Hematopoietic multipotent progenitor cell treated with erythropoietin and hydrocortisone succinate and interleukin-3 and kit ligand, for 17 days (in vitro differentiated cells): ENCODE results near the gene ANKRD24.
A peak's percentile ranks its signal among the peaks of the same experiment; 100 is the strongest.
"Not testable (repeated sequence)": the region's sequence is repeated elsewhere in the genome, so short reads cannot be mapped to it uniquely, and the experiment has no call there.

ENCODE experiments used
- DNase-seq: peaks from one replicate; pipeline ENCODE4 v3.0.0-alpha.2; 2015; ENCODE audit warnings: low spot score

ANKRD24 gene

DNA sequence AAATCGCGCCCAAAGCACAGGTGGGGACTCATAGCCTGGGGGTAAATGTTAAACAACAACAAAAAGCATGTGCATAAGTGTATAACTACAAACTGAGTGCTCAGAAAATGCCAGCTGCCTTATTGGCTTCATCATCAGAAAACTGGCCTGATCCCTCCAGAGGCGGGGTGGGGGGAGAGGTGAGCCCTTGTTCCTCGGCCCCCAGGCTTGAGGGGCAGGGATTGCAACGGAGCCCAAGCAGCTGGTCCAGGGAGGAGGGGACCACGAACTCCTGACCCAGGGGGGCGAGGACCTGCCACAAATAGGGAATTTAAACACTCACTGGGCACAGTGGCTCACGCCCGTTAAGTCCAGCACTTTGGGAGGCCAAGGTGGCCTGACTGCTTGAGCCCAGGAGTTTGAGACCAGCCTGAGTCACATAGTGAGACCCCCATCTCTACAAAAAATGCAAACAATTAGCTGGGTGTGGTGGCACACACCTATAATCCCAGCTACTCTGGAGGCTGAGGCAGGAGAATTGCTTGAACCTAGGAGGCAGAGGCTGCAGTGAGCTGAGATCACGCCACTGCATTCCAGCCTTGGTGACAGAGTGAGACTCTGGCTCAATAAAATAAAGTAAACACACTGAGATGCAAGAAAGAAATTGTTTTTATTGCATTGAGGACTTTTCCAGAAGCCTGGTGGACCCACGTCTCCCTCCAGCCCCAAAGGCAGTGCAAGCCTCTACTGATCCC is 8.8 kb upstream of the ANKRD24 start:
- no peak for DNase-seq

- no peak for DNase-seq
Measured at GRCh38 chr19:4174213-4174894, 8.1 kb upstream of the ANKRD24 start.

DNA sequence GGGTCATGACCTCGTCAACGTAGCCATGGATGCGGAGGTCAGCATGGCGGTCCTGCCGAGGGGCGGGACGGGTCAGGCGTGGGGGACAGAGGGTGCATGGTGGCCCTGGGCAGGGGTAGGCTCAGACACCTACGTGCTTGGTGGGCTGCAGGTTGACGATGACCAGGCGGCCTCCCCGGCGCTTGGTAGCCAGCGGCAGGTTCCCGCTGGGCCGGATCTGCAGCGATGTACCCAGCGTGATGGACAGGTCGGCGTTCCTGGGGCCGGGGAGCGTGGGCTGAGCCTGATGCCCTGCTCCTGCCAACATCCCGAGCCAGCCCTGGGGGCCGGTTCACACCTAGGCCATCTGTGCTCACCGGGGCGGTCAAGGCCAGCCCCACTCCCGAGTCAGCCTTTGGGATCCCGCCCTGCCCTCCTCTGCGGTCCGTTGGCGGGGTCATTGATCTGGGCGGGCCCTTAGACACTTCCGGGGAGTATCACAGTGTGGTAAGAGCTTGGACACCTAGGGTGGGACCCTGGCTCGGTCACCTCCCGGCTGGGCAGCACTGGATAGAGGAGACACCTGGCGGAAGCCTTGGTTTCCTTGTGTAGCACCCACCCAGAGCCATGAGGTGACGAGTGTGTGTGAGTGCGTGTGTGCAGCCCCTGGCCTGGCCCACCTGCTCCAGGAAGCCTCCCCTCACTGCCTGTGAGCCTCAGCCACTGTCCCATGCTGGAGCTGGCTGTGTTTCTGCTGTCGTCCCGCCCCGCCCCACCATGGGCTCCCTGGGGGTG is 7.4 kb upstream of the ANKRD24 start:
- DNase-seq: no peak

DNA sequence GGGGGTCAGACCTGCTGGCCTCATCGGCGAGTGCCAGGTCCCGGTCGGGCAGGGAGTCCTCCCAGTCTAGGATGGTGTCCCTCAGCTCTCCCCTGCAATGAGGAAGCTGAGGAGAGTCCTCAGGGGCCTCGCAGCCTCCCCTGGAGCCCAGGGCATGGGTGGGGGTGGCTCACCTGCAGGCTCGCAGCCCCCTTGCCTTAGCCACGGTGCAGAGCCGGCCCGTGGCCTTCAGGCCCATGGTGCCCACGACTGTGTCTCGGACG is 6.9 kb upstream of the ANKRD24 start:
- no peak for DNase-seq

GRCh38 chr19:4177146-4177545 is 5.3 kb upstream of the ANKRD24 start:
- no peak for DNase-seq

DNA sequence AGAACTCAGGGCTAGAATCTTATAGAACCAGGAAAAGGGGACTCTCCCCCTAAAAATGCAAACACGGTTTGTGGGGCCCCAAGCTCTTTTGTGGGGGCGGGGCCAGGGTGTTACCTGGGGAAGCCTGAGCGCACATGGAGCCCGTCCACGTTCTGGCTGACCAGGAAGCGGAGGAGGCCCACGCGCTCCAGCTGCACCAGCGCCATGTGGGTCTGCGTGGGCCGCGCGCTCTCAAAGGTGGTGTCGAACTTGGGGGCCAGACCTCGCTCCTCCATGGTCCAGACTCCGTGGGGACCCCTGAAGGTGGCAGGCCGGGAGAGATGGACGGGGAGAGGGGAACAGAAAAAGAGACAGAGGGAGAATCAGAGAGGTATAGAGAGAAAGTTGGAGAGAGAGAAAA is 3.5 kb upstream of the ANKRD24 start:
- no peak for DNase-seq

DNA sequence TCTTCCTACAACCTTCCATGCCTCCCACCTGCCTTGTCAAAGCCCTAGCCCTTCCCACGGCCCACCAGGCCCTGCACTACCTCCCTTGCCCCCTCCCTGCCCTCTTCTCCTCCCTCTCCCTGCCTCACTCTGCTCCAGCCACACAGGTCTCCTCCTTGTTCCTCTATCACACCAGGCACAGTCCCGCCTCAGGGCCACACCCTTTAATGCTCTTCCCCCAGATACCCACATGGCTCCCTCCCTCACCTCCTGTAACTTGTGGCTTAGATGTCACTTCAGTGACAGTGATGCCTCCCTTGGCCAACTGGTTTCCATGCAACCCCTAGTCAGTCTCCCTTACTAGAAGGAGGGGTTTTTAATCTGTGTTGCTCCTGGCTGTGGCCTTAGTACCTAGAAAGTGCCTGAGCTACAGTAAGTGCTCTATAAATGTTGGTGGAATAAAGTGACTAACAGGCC is 1.4 kb upstream of the ANKRD24 start:
- DNase-seq: peak; percentile 74

GRCh38 chr19:4183967-4184717 is 1.7 kb downstream of the ANKRD24 start:
- no peak for DNase-seq

DNA sequence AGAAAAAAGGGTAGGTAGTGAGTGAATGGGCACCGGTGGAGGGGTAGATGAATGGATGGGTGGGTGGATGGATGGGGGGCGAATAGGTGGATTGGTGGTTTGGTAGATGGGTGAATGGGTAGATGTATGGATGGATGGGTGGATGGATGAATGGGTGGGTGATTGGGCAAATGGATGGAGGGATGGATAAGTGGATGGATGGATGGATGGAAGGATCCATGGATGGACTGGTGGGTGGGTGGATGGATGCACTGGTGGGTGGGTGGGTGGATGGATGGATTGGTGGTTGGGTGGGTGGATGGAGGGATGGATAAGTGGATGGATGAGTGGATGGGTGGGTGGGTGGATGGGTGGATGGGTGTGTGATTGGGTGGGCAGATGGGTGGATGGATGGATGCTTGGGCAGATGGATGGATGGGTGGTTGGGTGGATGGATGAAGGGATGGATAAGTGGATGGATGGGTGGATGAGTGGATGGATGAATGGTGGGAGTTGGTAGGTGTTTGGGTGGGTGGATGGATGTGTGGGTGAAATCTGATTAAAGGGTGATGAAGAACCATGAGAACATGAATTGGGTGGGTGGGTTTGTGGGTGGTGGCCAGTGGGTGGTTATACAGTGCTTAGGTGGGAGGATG is 2.3 kb downstream of the ANKRD24 start:
- no peak for DNase-seq

GRCh38 chr19:4185413-4186086 is 3.1 kb downstream of the ANKRD24 start:
- DNase-seq: no peak

- peak; percentile 85 for DNase-seq
Measured at GRCh38 chr19:4186087-4186993, 3.9 kb downstream of the ANKRD24 start.

DNA sequence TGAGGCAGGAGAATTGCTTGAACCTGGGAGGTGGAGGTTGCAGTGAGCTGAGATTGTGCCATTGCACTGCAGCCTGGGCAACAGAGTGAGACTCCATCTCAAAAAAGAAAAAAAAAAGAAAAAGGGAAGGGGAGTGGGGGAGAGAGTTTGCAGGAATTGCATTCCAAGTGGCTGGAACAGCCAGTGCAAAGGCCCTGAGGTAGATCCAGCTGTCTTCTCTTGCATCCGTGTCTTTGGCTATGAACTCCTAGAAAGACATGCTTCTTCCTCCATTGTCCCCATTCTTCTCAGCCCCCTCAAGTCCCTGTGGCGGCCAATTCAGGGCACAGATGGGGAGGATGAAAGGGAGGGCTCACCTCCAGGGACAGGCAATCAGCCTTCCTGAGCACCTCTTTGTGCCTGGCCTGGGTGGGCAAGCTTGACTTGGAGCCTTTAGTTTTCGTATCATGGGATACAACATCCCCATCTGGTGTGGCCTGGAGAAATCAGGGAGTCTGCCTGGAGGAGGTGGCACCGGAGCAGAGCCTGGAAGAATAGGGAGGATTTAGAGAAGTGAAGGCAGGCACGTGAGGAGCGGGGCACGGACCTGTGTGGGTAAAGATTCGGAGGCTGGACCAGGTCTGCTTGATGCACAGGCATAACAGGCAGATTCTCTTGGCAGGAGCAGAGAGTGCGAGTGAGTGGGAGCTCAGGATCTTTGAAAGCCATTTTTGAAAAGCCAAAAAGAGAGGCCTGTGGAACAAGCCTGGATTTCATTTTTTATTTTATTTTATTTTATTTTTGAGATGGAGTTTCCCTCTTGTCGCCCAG is 5.0 kb downstream of the ANKRD24 start:
- DNase-seq: no peak

DNA sequence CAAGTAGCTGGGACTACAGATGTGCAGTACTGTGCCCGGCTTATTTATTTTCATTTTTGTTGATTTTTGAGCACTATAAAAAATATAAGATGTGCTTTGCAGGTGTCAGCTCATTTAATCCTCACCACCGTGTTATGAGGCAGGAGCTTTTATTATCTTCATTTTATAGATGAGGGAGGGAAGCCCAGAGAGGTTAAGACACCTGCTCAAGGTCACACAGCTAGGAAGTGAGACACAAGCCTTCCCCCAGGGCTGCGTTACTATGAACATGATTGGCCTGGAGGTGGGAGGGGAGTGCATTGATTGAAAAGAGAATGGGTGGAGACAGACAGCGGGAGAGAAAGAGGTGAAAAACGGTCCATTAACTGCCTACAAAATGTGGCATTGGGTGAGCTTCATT is 7.2 kb downstream of the ANKRD24 start:
- DNase-seq: no peak

DNA sequence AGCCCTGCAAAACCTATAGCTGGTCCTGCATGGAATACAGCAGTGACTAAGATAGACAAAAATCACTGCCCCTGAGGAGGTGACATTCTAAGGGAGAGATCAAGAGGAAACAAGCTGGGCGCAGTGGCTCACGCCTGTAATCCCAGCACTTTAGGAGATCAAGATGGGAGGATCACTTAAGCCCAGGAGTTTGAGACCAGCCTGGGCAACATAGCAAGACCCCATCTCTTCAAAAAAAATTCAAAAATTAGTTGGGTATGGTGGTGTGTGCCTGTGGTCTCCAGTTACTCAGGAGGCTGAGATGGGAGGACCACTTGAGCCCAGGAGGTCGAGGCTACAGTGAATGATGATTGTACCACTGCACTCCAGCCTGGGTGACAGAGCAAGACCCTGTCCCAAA is 10.0 kb downstream of the ANKRD24 start:
- DNase-seq: not testable (repeated sequence)

DNA sequence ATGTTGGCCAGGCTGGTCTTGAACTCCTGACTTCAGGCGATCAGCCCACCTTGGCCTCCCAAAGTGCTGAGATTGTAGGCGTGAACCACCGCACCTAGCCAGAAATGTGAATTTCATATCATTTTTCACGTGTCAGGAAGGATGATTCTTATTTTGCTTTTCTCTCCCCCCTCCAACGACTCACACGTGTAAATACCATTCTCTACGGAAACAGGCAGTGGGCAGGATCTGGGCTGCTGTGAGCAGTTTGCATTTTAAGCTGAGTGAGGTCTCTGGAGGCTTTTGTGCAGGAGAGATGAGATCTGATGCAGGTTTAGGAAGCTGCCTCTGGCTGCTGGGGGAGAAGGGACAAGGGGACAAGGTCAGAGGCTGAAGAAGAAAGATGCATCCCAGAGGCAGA is 11.9 kb downstream of the ANKRD24 start:
- DNase-seq: no peak

DNA sequence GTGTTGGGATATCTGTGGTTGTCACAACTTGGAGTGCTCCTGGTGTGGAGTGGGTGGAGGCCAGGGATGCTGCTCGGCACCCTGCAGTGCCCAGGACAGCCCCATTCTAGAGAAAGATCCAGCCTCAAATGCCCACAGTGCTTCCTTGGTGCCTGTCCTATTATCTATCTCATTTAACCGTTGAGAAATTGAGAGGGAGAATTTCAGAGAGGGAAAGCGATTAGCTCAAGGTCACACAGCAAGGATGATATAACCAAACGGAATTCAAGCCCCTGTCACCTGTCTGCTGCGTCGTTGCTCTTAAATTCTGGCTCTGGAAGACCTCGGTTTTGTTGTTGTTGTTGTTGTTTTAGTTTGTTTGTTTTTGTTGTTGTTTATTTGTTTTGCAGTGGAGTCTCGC is 13.5 kb downstream of the ANKRD24 start:
- DNase-seq: no peak

GRCh38 chr19:4196587-4197148 is 14.2 kb downstream of the ANKRD24 start:
- no peak for DNase-seq

GRCh38 chr19:4197228-4197624 is 14.7 kb downstream of the ANKRD24 start:
- no peak for DNase-seq
